Measurements from ENCODE around the gene TIMP2.
"Not testable (repeated sequence)": the region's sequence is repeated elsewhere in the genome, so short reads cannot be mapped to it uniquely, and the experiment has no call there.

Gene TIMP2

GRCh38 chr17:78884876-78885667, 40.1 kb downstream of the TIMP2 start:
- DNase-seq = no peak

GRCh38 chr17:78884148-78884825, 40.9 kb downstream of the TIMP2 start:
- no peak for DNase-seq

- DNase-seq = no peak
Observed at GRCh38 chr17:78883533-78884131, 41.6 kb downstream of the TIMP2 start.

- no peak for DNase-seq
Observed at GRCh38 chr17:78883089-78883532, 42.1 kb downstream of the TIMP2 start.

- DNase-seq = no peak
Observed at GRCh38 chr17:78882540-78883088, 42.6 kb downstream of the TIMP2 start.

GRCh38 chr17:78879635-78880186, 45.5 kb downstream of the TIMP2 start:
- peak; percentile 20 for DNase-seq

- DNase-seq = no peak
Observed at GRCh38 chr17:78878871-78879527, 46.2 kb downstream of the TIMP2 start.

- no peak for DNase-seq
Observed at GRCh38 chr17:78878261-78878660, 46.9 kb downstream of the TIMP2 start.

GRCh38 chr17:78876954-78877517, 48.2 kb downstream of the TIMP2 start:
- DNase-seq = not testable (repeated sequence)

- DNase-seq = no peak
Observed at GRCh38 chr17:78876094-78876597, 49.0 kb downstream of the TIMP2 start.

- no peak for DNase-seq
Observed at GRCh38 chr17:78875363-78876093, 49.7 kb downstream of the TIMP2 start.

GRCh38 chr17:78873519-78874340, 51.5 kb downstream of the TIMP2 start:
- no peak for DNase-seq

- no peak for DNase-seq
Observed at GRCh38 chr17:78872486-78872885, 52.7 kb downstream of the TIMP2 start.

- DNase-seq = no peak
Observed at GRCh38 chr17:78870621-78871020, 54.6 kb downstream of the TIMP2 start.

- no peak for DNase-seq
Observed at GRCh38 chr17:78868391-78868790, 56.8 kb downstream of the TIMP2 start.

GRCh38 chr17:78867046-78867445, 58.1 kb downstream of the TIMP2 start:
- not testable (repeated sequence) for DNase-seq

GRCh38 chr17:78865682-78866390, 59.4 kb downstream of the TIMP2 start:
- peak; percentile 69 for DNase-seq

- no peak for DNase-seq
Observed at GRCh38 chr17:78864117-78864516, 61.1 kb downstream of the TIMP2 start.
